CD14-positive monocyte (primary cell): Measurements from ENCODE around the gene SYNM. TPM values are rescaled to one million over a fixed set of nuclear protein-coding genes. Genes with fewer than 3 reads are reported as not detected.

ENCODE experiments used
- DNase-seq, 3 donors: peaks; one replicate each; pipeline ENCODE4 v3.0.0-alpha.2; 2011 to 2022
- H2AFZ ChIP-seq: 2 replicates; pipeline ENCODE4 v1.6.0; 2012; ENCODE audit warnings: mild to moderate bottlenecking, low read depth, low read length, inconsistent platforms; ENCODE audit not compliant: insufficient read depth, poor library complexity, severe bottlenecking
- H3K27ac ChIP-seq, 2 donors: 1 replicate in 1 of 2; 2 replicates in 1 of 2; pipeline ENCODE4 v1.5.1; 2012 to 2013; ENCODE audit warnings: low read length in 2 of 2, control low read depth in 1 of 2, inconsistent platforms in 1 of 2, low read depth in 1 of 2, mild to moderate bottlenecking in 1 of 2
- H3K27me3 ChIP-seq, 2 donors: one replicate each; pipeline versions ENCODE4 v1.6.0 to v1.6.1; 2011 to 2013; ENCODE audit warnings: low read length in 2 of 2; ENCODE audit not compliant: control insufficient read depth in 2 of 2, insufficient read depth in 2 of 2
- H3K36me3 ChIP-seq, 2 donors: replicated peaks in 1 of 2; 1 replicate in 1 of 2; 2 replicates in 1 of 2; pipeline versions ENCODE4 v1.5.1 to v1.6.1; 2012 to 2013; ENCODE audit warnings: low read length in 2 of 2, control low read depth in 1 of 2, inconsistent platforms in 1 of 2, mild to moderate bottlenecking in 1 of 2; ENCODE audit not compliant: insufficient read depth in 2 of 2, control insufficient read depth in 1 of 2
- H3K4me1 ChIP-seq, 2 donors: 1 replicate in 1 of 2; 2 replicates in 1 of 2; pipeline versions ENCODE4 v1.5.1 to v1.6.1; 2012 to 2013; ENCODE audit warnings: low read length in 2 of 2, control low read depth in 1 of 2, inconsistent platforms in 1 of 2, mild to moderate bottlenecking in 1 of 2, moderate library complexity in 1 of 2; ENCODE audit not compliant: insufficient read depth in 2 of 2, control insufficient read depth in 1 of 2
- H3K4me2 ChIP-seq: replicated peaks from 2 replicates; pipeline ENCODE3; 2012; ENCODE audit warnings: low read length, moderate library complexity, mild to moderate bottlenecking; ENCODE audit not compliant: poor library complexity, severe bottlenecking; ENCODE audit errors: extremely low read depth
- H3K4me3 ChIP-seq, 3 experiments: fragments of 200-600 bp in 1 of 3; sonication (generic) in 1 of 3; replicated peaks in 1 of 3; 1 replicate in 2 of 3; 2 replicates in 1 of 3; pipeline ENCODE4 v1.5.1; 2011 to 2013; ENCODE audit warnings: low read length in 3 of 3, mild to moderate bottlenecking in 3 of 3, control low read depth in 2 of 3, low read depth in 2 of 3, inconsistent platforms in 1 of 3, moderate library complexity in 1 of 3
- H3K79me2 ChIP-seq: 2 replicates; pipeline ENCODE4 v1.6.0; 2012; ENCODE audit warnings: mild to moderate bottlenecking, control low read depth, inconsistent platforms, low read length, moderate library complexity; ENCODE audit not compliant: insufficient read depth
- H3K9ac ChIP-seq: 2 replicates; pipeline ENCODE4 v1.6.0; 2017; ENCODE audit warnings: low read length, mild to moderate bottlenecking; ENCODE audit not compliant: insufficient read depth, poor library complexity, severe bottlenecking
- H3K9me3 ChIP-seq, 2 donors: replicated peaks in 1 of 2; 1 replicate in 1 of 2; 2 replicates in 1 of 2; pipeline versions ENCODE4 v1.5.1 to v1.6.1; 2012 to 2013; ENCODE audit warnings: low read length in 2 of 2, control low read depth in 1 of 2; ENCODE audit not compliant: control insufficient read depth in 1 of 2, insufficient read depth in 1 of 2
- H4K20me1 ChIP-seq: 2 replicates; pipeline ENCODE4 v1.6.0; 2012; ENCODE audit warnings: mild to moderate bottlenecking, low read length, control low read depth, moderate library complexity; ENCODE audit not compliant: insufficient read depth
- H3K27ac Mint-ChIP-seq, 7 donors: one replicate each; pipeline ENCODE4 v1.8.0; 2020; ENCODE audit warnings: mild to moderate bottlenecking in 7 of 7, mixed read lengths in 7 of 7, moderate library complexity in 6 of 7, inconsistent platforms in 2 of 7
- H3K27me3 Mint-ChIP-seq, 3 donors: one replicate each; pipeline ENCODE4 v1.8.0; 2021 to 2022; ENCODE audit warnings: low read depth in 3 of 3, mild to moderate bottlenecking in 3 of 3, mixed read lengths in 3 of 3, moderate library complexity in 3 of 3, inconsistent platforms in 1 of 3
- H3K36me3 Mint-ChIP-seq, 2 donors: one replicate each; pipeline ENCODE4 v1.8.0; 2020; ENCODE audit warnings: mixed read lengths in 2 of 2, inconsistent platforms in 1 of 2, mild to moderate bottlenecking in 1 of 2
- H3K4me1 Mint-ChIP-seq: one replicate; pipeline ENCODE4 v1.8.0; 2020; ENCODE audit warnings: mild to moderate bottlenecking, mixed read lengths
- H3K4me3 Mint-ChIP-seq, 2 donors: one replicate each; pipeline ENCODE4 v1.8.0; 2020; ENCODE audit warnings: mild to moderate bottlenecking in 2 of 2, mixed read lengths in 2 of 2, moderate library complexity in 1 of 2
- H3K9me3 Mint-ChIP-seq, 7 donors: one replicate each; pipeline ENCODE4 v1.8.0; 2020 to 2022; ENCODE audit warnings: mixed read lengths in 7 of 7, mild to moderate bottlenecking in 6 of 7, moderate library complexity in 6 of 7, inconsistent platforms in 2 of 7
- WGBS: methylation state at CpG from one replicate; pipeline ENCODE4 v1.1.5; 2013; ENCODE audit warnings: missing lambda C conversion rate; ENCODE audit not compliant: insufficient coverage; 5-methylcytosine and 5-hydroxymethylcytosine counted together
- intact Hi-C, 2 donors: fragments of 100-400 bp; cut with micrococcal nuclease; formaldehyde crosslinking; loops; one replicate each; pipeline versions ENCODE4 v1.15.0 to v1.15.1; 2023
- polyA plus RNA-seq, 3 donors: library from polyadenylated mRNA; depleted of rRNA in 1 of 3; unstranded in 2 of 3; stranded (reverse) in 1 of 3; fragments of 300-500 nt in 2 of 3; fragments of >200 nt in 1 of 3; fragmentation: Illumina TruSeq in 2 of 3; gene quantifications; 1 replicate in 2 of 3; 2 replicates in 1 of 3; pipeline ENCODE4 v1.2.3, GENCODE V29; 2012 to 2021
- TF ChIP-seq, protein P1 (sequence below): fragments of 200-600 bp; IDR thresholded peaks from one replicate; pipeline ENCODE4 v1.8.0; 2022; ENCODE audit warnings: antibody characterized with exemption, mild to moderate bottlenecking

Gene SYNM
- polyA plus RNA-seq, 3 donors: 0.04 to 0.05 TPM; not detected in 1

DNA sequence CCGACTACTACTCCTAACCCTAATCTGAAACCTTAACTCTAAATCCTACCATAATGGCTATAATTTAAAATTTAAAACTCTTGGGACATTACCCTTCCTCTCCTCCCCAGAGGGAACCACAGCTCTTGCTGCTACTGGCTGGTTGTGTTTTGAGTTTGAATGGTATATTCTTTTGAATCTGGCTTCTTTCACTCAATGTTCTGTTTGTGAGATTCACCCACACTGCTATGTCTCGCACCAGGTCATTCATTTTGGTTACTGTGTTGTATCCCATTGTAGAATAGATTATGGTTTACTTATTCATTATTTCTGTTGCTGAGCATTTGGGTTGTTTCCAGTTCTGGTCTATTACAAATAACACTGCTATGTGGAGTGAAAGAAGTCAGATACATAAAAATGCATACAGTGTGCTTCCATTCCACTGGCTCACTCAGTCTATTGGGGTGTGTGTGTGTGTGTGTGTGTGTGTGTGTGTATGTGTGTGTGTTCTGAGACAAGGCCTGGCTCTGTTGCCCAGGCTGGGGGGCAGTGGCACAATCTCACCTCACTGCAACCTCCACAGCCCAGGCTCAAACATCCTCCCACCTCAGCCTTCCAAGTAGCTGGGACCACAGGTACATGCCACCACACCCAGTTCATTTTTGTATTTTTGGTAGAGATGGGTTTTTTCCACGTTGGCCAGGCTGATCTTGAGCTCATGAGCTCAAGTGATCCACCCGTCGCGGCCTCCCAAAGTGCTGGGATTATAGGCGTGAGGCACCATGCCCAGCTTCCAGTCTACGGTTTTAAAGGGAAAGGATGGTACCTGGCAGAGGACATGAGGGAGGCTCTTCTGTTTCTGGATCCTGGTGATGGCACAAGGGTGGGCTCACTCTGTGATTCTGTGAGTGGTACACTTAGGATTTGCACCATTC is 19.2 kb upstream of the SYNM start:
- H3K27ac ChIP-seq: no peak overlapping the region
- no peak overlapping the region for H3K9ac ChIP-seq
- 97% methylated on average over 6 of the region's 8 CpGs for WGBS
- H3K79me2 ChIP-seq: no peaks in the 10 kb centered on the region
- H3K27me3 Mint-ChIP-seq: peaks cover 3 to 12% (median 6%) of the 10 kb centered on the region in 3 donors
- H3K4me1 Mint-ChIP-seq: peaks cover 7% of the 10 kb centered on the region
- no peaks in the 10 kb centered on the region for H3K27me3 ChIP-seq
- no peaks in the 10 kb centered on the region for H3K36me3 Mint-ChIP-seq
- H3K4me2 ChIP-seq: no peak overlapping the region
- intact Hi-C loops: no loop called here
- peak overlapping the region in 1 of 7 donors; percentile 18 for H3K27ac Mint-ChIP-seq
- H4K20me1 ChIP-seq: no peaks in the 10 kb centered on the region
- H3K4me3 ChIP-seq: no peak overlapping the region
- H3K4me1 ChIP-seq: peaks cover 2 to 6% of the 10 kb centered on the region in 2 donors
- no peak for DNase-seq
- no peaks in the 10 kb centered on the region for H3K9me3 ChIP-seq
- TF ChIP-seq, protein P1, sequence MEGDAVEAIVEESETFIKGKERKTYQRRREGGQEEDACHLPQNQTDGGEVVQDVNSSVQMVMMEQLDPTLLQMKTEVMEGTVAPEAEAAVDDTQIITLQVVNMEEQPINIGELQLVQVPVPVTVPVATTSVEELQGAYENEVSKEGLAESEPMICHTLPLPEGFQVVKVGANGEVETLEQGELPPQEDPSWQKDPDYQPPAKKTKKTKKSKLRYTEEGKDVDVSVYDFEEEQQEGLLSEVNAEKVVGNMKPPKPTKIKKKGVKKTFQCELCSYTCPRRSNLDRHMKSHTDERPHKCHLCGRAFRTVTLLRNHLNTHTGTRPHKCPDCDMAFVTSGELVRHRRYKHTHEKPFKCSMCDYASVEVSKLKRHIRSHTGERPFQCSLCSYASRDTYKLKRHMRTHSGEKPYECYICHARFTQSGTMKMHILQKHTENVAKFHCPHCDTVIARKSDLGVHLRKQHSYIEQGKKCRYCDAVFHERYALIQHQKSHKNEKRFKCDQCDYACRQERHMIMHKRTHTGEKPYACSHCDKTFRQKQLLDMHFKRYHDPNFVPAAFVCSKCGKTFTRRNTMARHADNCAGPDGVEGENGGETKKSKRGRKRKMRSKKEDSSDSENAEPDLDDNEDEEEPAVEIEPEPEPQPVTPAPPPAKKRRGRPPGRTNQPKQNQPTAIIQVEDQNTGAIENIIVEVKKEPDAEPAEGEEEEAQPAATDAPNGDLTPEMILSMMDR: no peak
- H3K4me3 Mint-ChIP-seq: no peak overlapping the region
- H3K9me3 Mint-ChIP-seq: peaks cover 0 to 4% (median 2%) of the 10 kb centered on the region in 7 donors
- no peaks in the 10 kb centered on the region for H3K36me3 ChIP-seq
- no peak overlapping the region for H2AFZ ChIP-seq

DNA sequence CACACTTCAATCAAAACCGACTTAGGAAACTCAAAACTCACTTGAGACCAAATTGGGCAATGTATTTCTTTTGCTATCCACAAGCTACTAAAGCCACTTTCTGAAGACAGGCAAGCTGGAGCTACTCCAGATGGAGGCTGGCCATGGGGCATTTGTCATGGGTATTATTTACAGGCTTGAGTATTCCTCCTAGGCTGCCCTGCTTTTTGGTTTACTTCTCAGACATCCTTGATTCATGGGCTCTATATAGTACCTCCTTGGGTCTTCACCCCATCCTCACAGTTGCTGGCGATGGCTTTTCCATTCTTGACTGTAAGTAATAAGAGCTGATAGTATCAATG is 18.6 kb upstream of the SYNM start:
- peaks cover 0 to 4% (median 2%) of the 10 kb centered on the region in 7 donors for H3K9me3 Mint-ChIP-seq
- H3K79me2 ChIP-seq: no peaks in the 10 kb centered on the region
- no peaks in the 10 kb centered on the region for H3K27me3 ChIP-seq
- intact Hi-C loops: no loop called here
- no peaks in the 10 kb centered on the region for H3K9me3 ChIP-seq
- peaks cover 11% of the 10 kb centered on the region for H3K4me1 Mint-ChIP-seq
- no peak overlapping the region for H2AFZ ChIP-seq
- WGBS: no CpG with 5 or more reads among the region's 2 CpGs
- H3K4me2 ChIP-seq: no peak overlapping the region
- no peaks in the 10 kb centered on the region for H3K36me3 Mint-ChIP-seq
- no peak overlapping the region for H3K27ac ChIP-seq
- TF ChIP-seq, protein P1: no peak
- peaks cover 3 to 12% (median 6%) of the 10 kb centered on the region in 3 donors for H3K27me3 Mint-ChIP-seq
- H3K4me3 ChIP-seq: no peak overlapping the region
- no peak overlapping the region for H3K9ac ChIP-seq
- no peaks in the 10 kb centered on the region for H3K36me3 ChIP-seq
- no peak overlapping the region for H3K27ac Mint-ChIP-seq
- no peak for DNase-seq
- peaks cover 2 to 9% of the 10 kb centered on the region in 2 donors for H3K4me1 ChIP-seq
- no peaks in the 10 kb centered on the region for H4K20me1 ChIP-seq
- no peak overlapping the region for H3K4me3 Mint-ChIP-seq
